HG02642 (cell line): ENCODE data around the gene WDR1.

Experiments used
- ATAC-seq: cut with Tn5 transposase; IDR thresholded peaks from one replicate; pipeline ENCODE4 v1.9.1; 2021; ENCODE audit warnings: mild to moderate bottlenecking; ENCODE audit not compliant: unreplicated experiment, poor library complexity

Gene WDR1

GRCh38 chr4:10115797-10116568 lies 616 bp downstream of the WDR1 start:
- ATAC-seq: peak; percentile 36

DNA sequence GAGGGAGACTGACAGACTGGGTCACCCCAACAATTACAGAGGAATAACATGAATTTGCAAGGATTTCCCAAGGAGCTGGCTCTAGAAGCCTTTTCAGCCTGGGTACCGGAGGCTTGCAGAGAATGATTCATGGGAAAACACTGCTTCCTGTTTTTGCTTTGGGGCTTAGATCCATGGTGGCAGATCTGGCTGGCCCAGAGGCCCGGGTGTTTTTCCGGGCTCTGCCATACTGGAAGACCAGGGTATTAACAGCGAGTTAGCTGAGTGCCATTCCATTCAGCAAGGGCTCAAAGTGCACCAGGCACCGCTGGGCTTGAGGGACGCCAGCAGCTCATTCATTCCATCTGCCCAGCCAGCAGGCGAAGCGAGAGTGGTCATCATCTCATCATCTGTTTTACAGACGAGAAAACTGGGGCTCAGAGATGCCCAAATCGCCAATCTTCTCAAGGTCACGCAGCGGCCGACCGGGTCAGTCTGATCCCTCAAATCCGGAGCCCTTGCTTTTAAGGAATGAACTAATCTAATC lies 1.3 kb downstream of the WDR1 start:
- no peak for ATAC-seq

GRCh38 chr4:10114607-10115006 lies 2.0 kb downstream of the WDR1 start:
- no peak for ATAC-seq

- ATAC-seq: no peak
Measured at GRCh38 chr4:10114147-10114546, 2.5 kb downstream of the WDR1 start.

GRCh38 chr4:10113362-10114047 lies 3.1 kb downstream of the WDR1 start:
- ATAC-seq: no peak

DNA sequence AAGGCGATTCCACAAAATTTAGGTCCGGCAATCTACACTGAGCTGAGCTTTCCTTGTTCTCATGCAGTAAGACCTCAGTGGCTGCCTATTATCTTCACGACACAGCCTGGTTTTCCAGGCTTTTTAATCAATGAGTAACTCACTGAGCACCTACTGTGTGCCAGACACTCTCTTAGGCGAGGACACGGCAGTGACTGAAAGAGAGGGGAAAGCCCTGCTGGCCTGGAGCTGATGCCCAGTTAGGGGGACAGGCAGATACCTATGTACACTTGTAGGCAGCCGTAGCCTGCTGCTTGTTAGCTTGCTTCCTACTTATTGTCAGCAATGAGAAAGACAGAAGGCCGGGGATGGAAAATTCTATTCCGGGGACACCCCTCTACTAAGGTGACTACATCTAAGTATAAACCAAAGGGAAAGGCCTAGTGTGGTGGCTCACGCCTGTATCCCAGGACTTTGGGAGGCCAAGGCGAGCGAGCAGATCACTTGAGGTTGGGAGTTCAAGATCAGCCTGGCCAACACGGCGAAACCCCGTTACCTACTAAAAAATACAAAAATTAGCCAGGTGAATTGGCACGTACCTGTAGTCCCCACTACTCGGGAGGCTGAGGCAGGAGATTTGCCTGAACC lies 3.8 kb downstream of the WDR1 start:
- no peak for ATAC-seq

DNA sequence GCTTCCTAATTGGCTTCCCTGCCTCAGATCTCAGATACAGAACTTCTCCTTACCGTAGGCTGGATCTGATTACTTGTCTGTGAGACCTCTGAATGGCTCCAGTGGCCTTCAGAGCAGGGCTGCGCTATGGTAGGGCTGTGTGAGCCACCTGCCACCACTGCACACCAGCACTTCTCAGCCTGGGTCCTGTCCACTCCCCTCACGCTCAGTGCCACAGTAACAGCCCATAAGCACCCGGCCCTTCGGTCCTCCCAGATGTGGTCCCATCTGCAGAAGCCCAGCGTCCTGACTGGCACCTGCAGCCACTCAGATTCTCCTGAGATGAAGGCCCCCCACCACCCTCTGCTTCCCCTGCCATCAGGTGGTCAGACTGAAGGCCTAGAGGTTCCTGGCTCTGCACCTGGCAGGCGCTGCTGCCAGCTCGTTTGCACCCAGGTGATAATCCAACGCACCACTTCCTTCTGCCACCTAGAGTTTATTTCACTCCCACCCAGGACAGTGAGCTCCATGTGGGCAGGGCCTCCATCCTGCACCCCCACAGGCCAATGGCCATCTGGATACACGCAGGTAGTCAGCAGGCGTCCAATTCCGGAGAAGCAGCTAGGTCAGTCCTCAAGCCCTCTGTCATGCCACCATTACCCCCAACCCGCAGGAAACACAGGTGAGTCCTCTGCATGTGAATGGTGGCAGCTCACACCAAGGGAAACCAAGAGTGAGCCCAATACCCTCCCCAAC lies 5.4 kb downstream of the WDR1 start:
- no peak for ATAC-seq

DNA sequence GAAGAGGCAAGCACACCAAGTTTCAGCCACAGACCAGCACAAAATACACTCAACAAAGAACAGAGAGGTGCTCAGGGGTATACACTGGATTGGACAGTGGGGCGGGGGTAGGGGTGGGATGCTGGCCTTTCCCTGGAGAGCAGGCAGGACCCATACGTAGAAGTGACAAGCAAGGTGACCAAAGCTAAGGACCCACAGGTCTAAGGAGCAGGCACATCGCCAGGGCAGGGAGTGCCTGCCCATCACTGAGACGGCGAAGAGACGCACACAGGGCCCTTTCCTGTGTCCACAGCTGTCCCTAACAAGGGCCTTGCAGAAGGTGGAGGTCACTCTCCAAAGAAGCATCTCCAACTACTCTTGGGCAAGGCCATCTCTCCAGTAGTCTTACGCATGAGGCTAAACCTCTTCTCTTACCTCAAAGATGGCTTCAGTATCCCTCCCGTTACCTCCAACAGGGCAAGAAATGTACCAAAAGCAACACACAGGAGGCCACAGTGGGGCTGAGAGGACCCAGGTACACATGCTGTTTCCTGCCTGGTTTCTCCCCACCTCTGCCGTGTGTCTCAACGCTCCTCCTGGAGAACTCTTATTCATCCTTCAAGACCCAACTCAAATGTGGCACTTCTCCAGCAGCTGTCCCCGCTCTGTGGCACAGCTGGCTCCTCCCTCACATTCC lies 6.5 kb downstream of the WDR1 start:
- ATAC-seq: no peak

- ATAC-seq: no peak
Measured at GRCh38 chr4:10108818-10109783, 7.5 kb downstream of the WDR1 start.

- ATAC-seq: no peak
Measured at GRCh38 chr4:10108391-10108790, 8.2 kb downstream of the WDR1 start.

DNA sequence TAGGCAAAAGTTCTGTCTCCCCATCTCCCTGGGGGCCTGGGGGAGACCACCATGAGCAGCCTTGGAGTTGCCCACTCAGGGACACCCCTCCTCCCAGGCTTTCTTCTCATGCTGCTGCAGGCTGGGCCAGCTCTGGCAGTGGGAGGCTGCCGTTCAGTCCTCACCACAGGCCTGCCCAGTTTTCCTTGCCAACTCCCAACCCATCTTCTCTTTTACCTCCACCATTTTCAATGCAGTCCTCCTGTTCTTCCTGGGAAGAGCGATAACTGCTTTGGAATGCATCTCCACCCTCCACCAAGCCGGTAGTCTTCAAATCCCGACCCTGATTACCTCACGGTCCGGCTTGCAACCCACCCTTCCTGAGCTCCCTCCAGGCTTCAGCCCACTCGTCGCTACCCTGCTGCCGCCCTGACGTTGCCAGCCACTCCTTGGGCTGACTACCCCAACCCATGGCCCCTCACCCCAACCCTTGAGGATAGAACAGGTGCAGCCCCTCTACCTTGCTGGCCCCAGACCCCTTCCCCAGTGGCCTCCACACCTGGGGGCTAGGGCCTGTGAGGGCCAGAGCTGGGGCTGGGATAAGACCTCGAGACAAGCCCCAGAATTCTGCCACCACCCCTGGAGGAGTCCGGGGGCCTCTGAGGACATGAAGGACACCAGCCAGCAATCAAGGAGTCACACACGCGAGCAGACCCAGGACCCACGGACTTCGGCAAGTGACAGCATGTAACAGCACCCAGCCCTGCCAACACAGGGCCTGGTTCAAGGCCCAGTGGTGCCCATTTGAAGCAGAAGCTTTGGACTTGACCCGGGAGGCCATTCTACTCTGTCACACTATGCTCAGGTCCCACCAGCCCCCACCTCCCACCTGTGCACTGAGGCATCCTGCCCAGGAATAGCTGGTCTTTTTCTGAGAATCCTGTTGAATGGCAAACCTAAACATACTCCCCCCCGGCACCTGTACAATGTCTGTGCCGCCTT lies 9.2 kb downstream of the WDR1 start:
- no peak for ATAC-seq

DNA sequence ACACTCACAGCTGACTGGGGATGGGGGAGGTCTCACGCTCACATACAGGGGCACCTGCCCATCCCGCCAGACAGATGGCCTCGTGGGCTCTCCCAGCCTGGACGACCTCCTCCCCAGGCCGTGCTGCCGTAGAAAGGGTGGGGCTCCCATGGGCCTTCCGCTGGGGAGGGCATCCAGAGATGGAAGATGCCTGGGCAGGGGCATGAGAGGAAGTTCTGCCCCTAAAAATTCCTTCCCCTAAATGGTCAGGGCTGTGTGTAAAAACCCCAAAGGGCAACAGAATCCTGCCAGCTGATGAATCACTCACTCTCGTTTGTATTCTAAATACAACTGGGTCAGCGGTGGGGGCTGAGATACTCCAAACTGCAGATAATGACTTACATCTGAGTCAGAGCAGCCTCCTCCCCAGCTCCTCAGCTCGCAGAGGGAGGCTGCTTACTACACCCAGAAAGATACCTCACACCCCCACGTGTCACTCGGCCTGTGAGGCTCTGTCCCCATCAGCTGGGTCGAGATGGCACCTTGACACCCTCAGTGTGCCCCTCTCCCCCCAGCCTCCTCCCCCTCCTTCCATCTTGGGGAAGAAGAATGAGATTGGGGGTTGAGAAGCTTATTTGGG lies 10.1 kb downstream of the WDR1 start:
- no peak for ATAC-seq

- no peak for ATAC-seq
Measured at GRCh38 chr4:10105920-10106319, 10.7 kb downstream of the WDR1 start.

DNA sequence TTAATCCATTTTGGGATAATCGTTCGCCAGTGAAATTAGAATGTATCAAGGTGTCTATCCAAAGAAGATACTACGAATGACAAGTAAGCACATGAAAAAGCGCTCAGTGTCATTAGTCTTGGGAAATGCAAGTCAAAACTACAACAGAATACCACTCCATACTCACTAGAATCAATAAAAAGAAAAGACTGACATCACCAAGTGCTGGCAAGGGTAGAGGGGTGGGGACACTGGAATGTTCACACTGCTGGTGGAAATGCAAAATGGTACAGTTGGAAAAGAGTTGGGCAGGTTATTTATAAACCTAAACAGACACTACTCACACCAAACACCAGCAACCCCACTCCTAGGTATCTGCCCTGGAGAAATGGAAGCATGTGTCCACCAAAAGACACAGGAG lies 11.2 kb downstream of the WDR1 start:
- no peak for ATAC-seq

- ATAC-seq: no peak
Measured at GRCh38 chr4:10104991-10105276, 11.7 kb downstream of the WDR1 start.

DNA sequence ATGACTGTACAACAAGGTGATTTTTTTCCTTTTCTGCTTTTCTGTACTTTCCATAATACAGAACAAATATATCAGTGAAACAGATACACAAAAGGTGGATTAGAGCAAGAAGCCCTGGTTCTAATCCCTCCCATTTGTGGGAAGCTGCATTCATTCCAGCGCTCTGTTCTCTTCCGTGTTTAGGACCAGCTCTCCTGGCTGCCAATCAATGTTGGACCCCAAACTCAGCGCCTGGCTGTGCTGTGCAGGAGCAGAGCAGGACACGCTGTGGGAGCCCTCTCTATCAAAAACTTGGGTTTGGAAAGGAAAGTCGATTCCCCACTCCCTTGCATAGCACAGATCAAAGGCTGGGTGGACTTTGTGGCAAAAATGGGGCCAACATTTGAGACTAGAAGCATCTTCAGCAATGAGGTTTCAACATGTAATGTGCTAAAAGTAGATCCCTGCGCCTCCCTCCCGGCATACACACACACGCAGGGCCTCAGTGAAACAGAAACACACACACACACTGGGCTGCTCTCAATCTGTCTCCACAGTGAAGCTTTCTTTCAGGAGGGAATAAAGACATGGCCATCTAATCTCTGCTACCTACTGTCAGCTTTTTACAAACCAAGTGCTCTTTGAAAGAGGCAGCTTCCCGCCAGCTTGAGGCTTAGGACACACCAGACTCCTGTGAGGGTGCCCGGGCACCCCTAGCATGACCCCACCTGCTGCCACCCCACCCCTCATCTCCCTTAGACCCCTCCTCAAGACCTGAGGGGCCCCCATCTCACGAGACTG lies 12.2 kb downstream of the WDR1 start:
- no peak for ATAC-seq
